Ascending aorta (tissue), 2 donors: ENCODE results near the gene ATP8A1. TPM values are rescaled to one million over a fixed set of nuclear protein-coding genes. Genes with fewer than 3 reads are reported as not detected.
"Not testable (repeated sequence)": the region's sequence is repeated elsewhere in the genome, so short reads cannot be mapped to it uniquely, and the experiment has no call there.

Source experiments
- DNase-seq, 2 donors: peaks; one replicate each; pipeline ENCODE4 v3.0.0-alpha.2; 2019; ENCODE audit warnings: low spot score in 2 of 2
- H3K27ac ChIP-seq, 2 donors: fragments of 200-600 bp; sonication (generic); one replicate each; pipeline ENCODE4 v1.5.1; 2016 to 2017; ENCODE audit warnings: mild to moderate bottlenecking in 1 of 2
- H3K27me3 ChIP-seq: fragments of 200-600 bp; sonication (generic); one replicate; pipeline ENCODE4 v1.5.1; 2017
- H3K36me3 ChIP-seq, 2 donors: fragments of 200-600 bp; sonication (generic); one replicate each; pipeline ENCODE4 v1.5.1; 2016
- H3K4me1 ChIP-seq, 2 donors: fragments of 200-600 bp; sonication (generic); one replicate each; pipeline ENCODE4 v1.5.1; 2016 to 2017; ENCODE audit warnings: mild to moderate bottlenecking in 1 of 2
- H3K4me3 ChIP-seq, 2 donors: fragments of 200-600 bp; sonication (generic); one replicate each; pipeline ENCODE4 v1.5.1; 2016 to 2017; ENCODE audit warnings: mild to moderate bottlenecking in 1 of 2
- H3K9me3 ChIP-seq, 2 donors: fragments of 200-600 bp; sonication (generic); one replicate each; pipeline ENCODE4 v1.5.1; 2016
- CTCF ChIP-seq, 3 experiments: fragments of 200-600 bp in 2 of 3; fragments of 450-650 bp in 1 of 3; sonication (generic) in 2 of 3; IDR thresholded peaks; one replicate each; pipeline ENCODE4 v1.5.1; 2016 to 2019; ENCODE audit warnings: antibody characterized with exemption in 3 of 3, mild to moderate bottlenecking in 1 of 3, moderate library complexity in 1 of 3
- intact Hi-C: fragments of 100-400 bp; cut with DNase I; formaldehyde crosslinking; loops from one replicate; pipeline ENCODE4 v1.15.1; 2023
- total RNA-seq: library from RNA; depleted of rRNA; stranded (reverse); fragments of >200 nt; gene quantifications from one replicate; pipeline ENCODE4 v1.1.0, GENCODE V29; 2016

ATP8A1 gene
- total RNA-seq, 1 donor from 2014 or later: 11.4 TPM

GRCh38 chr4:42654631-42655268 is 2.2 kb downstream of the ATP8A1 start:
- Histone ChIP-seq H3K9me3 (no peaks in the 10 kb centered on the region), H3K27ac (peak overlapping the region; percentile 32 to 42), H3K36me3 (no peaks in the 10 kb centered on the region), H3K27me3 (no peaks in the 10 kb centered on the region), H3K4me1 (peaks cover 4 to 9% of the 10 kb centered on the region in 2 donors), H3K4me3 (peak overlapping the region in 1 of 2 donors; percentile 92)
- intact Hi-C loops: no loop called here
- DNase-seq: peak in 1 of 2 donors; percentile 65
- TF ChIP-seq CTCF (IDR thresholded peaks at IDR 0.05): no peak

GRCh38 chr4:42653626-42654560 is 3.0 kb downstream of the ATP8A1 start:
- no peaks in the 10 kb centered on the region for H3K27me3 ChIP-seq
- H3K4me1 ChIP-seq: peaks cover 4 to 9% of the 10 kb centered on the region in 2 donors
- TF ChIP-seq CTCF (IDR thresholded peaks at IDR 0.05): no peak
- no peak for DNase-seq
- peak overlapping the region; percentile 32 to 42 for H3K27ac ChIP-seq
- H3K36me3 ChIP-seq: no peaks in the 10 kb centered on the region
- no peak overlapping the region for H3K4me3 ChIP-seq
- intact Hi-C loops: no loop called here
- H3K9me3 ChIP-seq: no peaks in the 10 kb centered on the region

- intact Hi-C loops, H3K4me3 ChIP-seq, H3K4me1 ChIP-seq, H3K27me3 ChIP-seq, DNase-seq, H3K36me3 ChIP-seq, H3K9me3 ChIP-seq, H3K27ac ChIP-seq: not testable (repeated sequence)
Observed at GRCh38 chr4:42652529-42653231, 4.2 kb downstream of the ATP8A1 start.

- TF ChIP-seq CTCF (IDR thresholded peaks at IDR 0.05): no peak
- peaks cover 4% of the 10 kb centered on the region in 2 donors for H3K4me1 ChIP-seq
- DNase-seq: no peak
- no peak overlapping the region for H3K27ac ChIP-seq
- no peaks in the 10 kb centered on the region for H3K36me3 ChIP-seq
- H3K27me3 ChIP-seq: no peaks in the 10 kb centered on the region
- H3K9me3 ChIP-seq: no peaks in the 10 kb centered on the region
- intact Hi-C loops: no loop called here
- H3K4me3 ChIP-seq: no peak overlapping the region
Observed at GRCh38 chr4:42649870-42650269, 7.0 kb downstream of the ATP8A1 start.

GRCh38 chr4:42646999-42647541 is 9.8 kb downstream of the ATP8A1 start:
- Histone ChIP-seq H3K4me1 (no peaks in the 10 kb centered on the region), H3K27ac (no peak overlapping the region), H3K27me3 (no peaks in the 10 kb centered on the region), H3K4me3 (no peak overlapping the region), H3K9me3 (no peaks in the 10 kb centered on the region), H3K36me3 (no peaks in the 10 kb centered on the region)
- intact Hi-C loops: no loop called here
- no peak for TF ChIP-seq CTCF (IDR thresholded peaks at IDR 0.05)
- no peak for DNase-seq
